HG03571 (cell line): Measurements from ENCODE around the gene ANKRD26.

Source experiments
- ATAC-seq: cut with Tn5 transposase; IDR thresholded peaks from one replicate; pipeline ENCODE4 v1.9.1; 2021; ENCODE audit not compliant: unreplicated experiment

Gene ANKRD26

GRCh38 chr10:27022048-27022447 is 78.2 kb downstream of the ANKRD26 start:
- no peak for ATAC-seq

- no peak for ATAC-seq
Measured at GRCh38 chr10:27020243-27020642, 80.1 kb downstream of the ANKRD26 start.

GRCh38 chr10:27019827-27020226 is 80.5 kb downstream of the ANKRD26 start:
- no peak for ATAC-seq

- no peak for ATAC-seq
Measured at GRCh38 chr10:26997610-26998009, 102.7 kb downstream of the ANKRD26 start.

GRCh38 chr10:26994743-26995142 is 105.6 kb downstream of the ANKRD26 start:
- ATAC-seq = no peak

GRCh38 chr10:26987851-26988250 is 112.4 kb downstream of the ANKRD26 start:
- no peak for ATAC-seq

- ATAC-seq = no peak
Measured at GRCh38 chr10:26983156-26983555, 117.1 kb downstream of the ANKRD26 start.

GRCh38 chr10:26982058-26982457 is 118.2 kb downstream of the ANKRD26 start:
- no peak for ATAC-seq

- no peak for ATAC-seq
Measured at GRCh38 chr10:26981232-26981824, 119.0 kb downstream of the ANKRD26 start.

- no peak for ATAC-seq
Measured at GRCh38 chr10:26978519-26978918, 121.8 kb downstream of the ANKRD26 start.

GRCh38 chr10:26977635-26978034 is 122.7 kb downstream of the ANKRD26 start:
- no peak for ATAC-seq

- ATAC-seq = no peak
Measured at GRCh38 chr10:26970667-26971066, 129.6 kb downstream of the ANKRD26 start.

GRCh38 chr10:26969145-26969926 is 131.0 kb downstream of the ANKRD26 start:
- peak; percentile 85 for ATAC-seq

GRCh38 chr10:26962835-26963234 is 137.5 kb downstream of the ANKRD26 start:
- ATAC-seq = no peak

- no peak for ATAC-seq
Measured at GRCh38 chr10:26960308-26960707, 140.0 kb downstream of the ANKRD26 start.

- ATAC-seq = no peak
Measured at GRCh38 chr10:26959841-26960240, 140.5 kb downstream of the ANKRD26 start.
